Stimulated activated naive B cell treated with anti-CD40 and anti-IgM and Interleukin-4, amounts not matched to agents 10 μg/mL and 1 μg/mL and 100 μg/mL, for 72 hours (primary cell): ENCODE measurements around the gene KCNK1.

Experiments used
- ATAC-seq, 2 donors: fragments of 150-1000 bp; cut with Tn5 transposase; replicated peaks; 2 replicates each; pipeline ENCODE4 v1.10.0; 2021; ENCODE audit warnings: moderate library complexity in 1 of 2
- DNase-seq: peaks from one replicate; pipeline ENCODE4 v3.0.0; 2021
- H3K27ac Mint-ChIP-seq: one replicate; pipeline ENCODE4 v1.8.0; 2022; ENCODE audit warnings: mild to moderate bottlenecking, mixed read lengths
- H3K27me3 Mint-ChIP-seq, 2 donors: one replicate each; pipeline ENCODE4 v1.8.0; 2022; ENCODE audit warnings: mixed read lengths in 2 of 2
- H3K36me3 Mint-ChIP-seq, 2 donors: one replicate each; pipeline ENCODE4 v1.8.0; 2022; ENCODE audit warnings: mixed read lengths in 2 of 2, mild to moderate bottlenecking in 1 of 2
- H3K4me1 Mint-ChIP-seq, 2 donors: one replicate each; pipeline ENCODE4 v1.8.0; 2022; ENCODE audit warnings: mixed read lengths in 2 of 2, mild to moderate bottlenecking in 1 of 2
- H3K4me3 Mint-ChIP-seq, 2 donors: one replicate each; pipeline ENCODE4 v1.8.0; 2022; ENCODE audit warnings: mild to moderate bottlenecking in 2 of 2, mixed read lengths in 2 of 2, moderate library complexity in 1 of 2
- H3K9me3 Mint-ChIP-seq, 2 donors: one replicate each; pipeline ENCODE4 v1.8.0; 2022; ENCODE audit warnings: mixed read lengths in 2 of 2, mild to moderate bottlenecking in 1 of 2

The KCNK1 gene

DNA sequence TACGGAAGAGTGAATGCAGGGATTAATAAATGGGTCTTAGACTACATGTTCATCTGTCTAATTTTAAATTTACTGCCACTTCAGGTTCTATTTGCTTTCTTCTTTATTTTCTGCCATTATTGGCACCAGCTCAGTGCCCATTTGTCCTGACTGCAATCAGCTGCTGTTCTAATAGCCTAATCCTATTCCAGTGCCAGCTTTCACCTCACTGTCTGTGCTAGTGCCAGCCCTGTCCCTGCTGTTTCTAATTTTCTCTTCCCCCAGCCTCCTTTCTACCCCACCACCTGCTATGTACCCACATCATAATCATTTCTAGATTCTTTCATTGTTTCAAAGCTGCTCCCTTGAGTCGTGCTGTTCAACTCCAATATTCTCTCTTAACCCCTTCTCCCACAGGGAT, 86.4 kb downstream of the KCNK1 start:
- DNase-seq (no peak), ATAC-seq (no peak)
- no peaks in the 10 kb centered on the region for H3K36me3 Mint-ChIP-seq
- peaks cover 0 to 7% of the 10 kb centered on the region in 2 donors for H3K27me3 Mint-ChIP-seq
- H3K4me3 Mint-ChIP-seq = no peak overlapping the region
- no peak overlapping the region for H3K27ac Mint-ChIP-seq
- no peaks in the 10 kb centered on the region for H3K4me1 Mint-ChIP-seq
- H3K9me3 Mint-ChIP-seq = peaks cover 0 to 2% of the 10 kb centered on the region in 2 donors

DNA sequence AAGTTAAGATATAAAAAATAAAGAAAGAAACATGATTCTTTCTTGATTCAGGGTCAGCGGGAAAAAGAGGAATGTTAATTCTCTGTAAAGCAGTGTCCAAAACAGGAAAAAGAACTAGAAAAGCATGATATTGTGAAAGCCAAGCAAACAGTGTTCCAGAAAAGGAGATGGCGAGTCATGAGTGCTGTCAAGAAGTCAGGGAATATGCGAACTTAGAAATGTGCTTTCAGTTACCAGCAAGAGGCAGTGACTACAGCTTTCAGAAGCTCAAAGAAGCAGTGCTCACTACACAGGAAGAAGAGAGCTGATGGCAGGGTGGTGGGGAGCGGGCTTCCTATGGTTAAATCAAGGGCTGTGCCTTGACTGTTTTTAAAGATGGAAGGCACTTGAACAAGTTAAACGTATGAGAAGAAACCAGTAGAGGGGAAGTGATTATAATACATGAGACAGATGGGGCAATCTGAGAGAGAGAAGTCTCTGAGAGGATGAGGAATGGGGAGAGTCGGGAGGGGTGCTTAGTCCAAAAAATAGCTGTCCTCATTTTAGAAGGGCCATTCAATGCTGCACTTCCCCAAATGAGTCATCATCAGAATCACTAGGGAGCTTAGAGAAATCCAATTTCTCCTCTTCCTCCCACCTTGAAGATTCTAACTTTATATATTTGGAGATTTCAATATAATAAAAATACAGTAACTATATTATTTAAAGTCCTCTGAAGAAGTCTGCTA, 90.4 kb downstream of the KCNK1 start:
- H3K9me3 Mint-ChIP-seq = peaks cover 4 to 9% of the 10 kb centered on the region in 2 donors
- H3K36me3 Mint-ChIP-seq = no peaks in the 10 kb centered on the region
- ATAC-seq (no peak), DNase-seq (no peak)
- no peak overlapping the region for H3K4me3 Mint-ChIP-seq
- H3K27ac Mint-ChIP-seq = no peak overlapping the region
- peaks cover 0 to 7% of the 10 kb centered on the region in 2 donors for H3K27me3 Mint-ChIP-seq
- no peaks in the 10 kb centered on the region for H3K4me1 Mint-ChIP-seq

DNA sequence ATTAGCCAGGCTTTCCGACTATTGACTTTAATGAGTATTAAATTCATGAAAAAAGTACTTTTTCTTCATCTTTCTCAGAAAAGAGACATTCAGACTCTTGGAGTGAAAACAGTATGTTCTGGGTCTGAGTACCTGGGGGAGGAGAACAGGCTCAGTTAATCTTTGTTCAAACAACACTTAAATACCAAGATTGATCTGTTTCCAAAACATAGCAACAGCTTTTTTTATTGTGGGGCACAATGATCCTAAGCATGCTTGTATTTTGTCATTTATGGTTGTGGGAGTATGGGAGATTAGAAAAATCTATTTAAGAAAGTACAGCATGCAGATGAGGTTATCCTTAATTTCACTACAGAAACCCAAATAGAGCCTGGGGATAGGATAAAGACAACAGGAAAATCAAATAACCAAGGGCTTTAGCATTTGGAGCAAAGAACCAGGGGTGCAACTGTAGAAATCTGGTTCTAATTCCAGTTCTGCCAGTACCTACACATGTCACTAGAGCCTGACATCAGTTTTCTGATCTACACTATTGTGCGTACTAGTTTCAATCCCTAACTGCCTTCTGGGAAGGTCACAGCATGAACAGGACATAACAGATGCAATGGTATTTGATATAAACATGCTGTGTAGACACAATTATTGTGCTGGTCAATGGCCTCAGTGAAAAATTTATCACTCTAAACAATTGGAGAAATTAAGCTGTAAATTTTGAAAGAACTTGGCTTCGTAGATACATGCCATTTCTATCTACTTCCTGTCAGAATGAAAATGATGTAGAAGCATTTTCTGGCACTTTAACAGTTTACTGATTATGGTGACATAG, 91.2 kb downstream of the KCNK1 start:
- H3K27me3 Mint-ChIP-seq = peaks cover 0 to 6% of the 10 kb centered on the region in 2 donors
- no peak overlapping the region for H3K4me3 Mint-ChIP-seq
- peaks cover 4 to 9% of the 10 kb centered on the region in 2 donors for H3K9me3 Mint-ChIP-seq
- no peaks in the 10 kb centered on the region for H3K36me3 Mint-ChIP-seq
- DNase-seq = no peak
- no peak overlapping the region for H3K27ac Mint-ChIP-seq
- ATAC-seq = no peak
- H3K4me1 Mint-ChIP-seq = no peaks in the 10 kb centered on the region

DNA sequence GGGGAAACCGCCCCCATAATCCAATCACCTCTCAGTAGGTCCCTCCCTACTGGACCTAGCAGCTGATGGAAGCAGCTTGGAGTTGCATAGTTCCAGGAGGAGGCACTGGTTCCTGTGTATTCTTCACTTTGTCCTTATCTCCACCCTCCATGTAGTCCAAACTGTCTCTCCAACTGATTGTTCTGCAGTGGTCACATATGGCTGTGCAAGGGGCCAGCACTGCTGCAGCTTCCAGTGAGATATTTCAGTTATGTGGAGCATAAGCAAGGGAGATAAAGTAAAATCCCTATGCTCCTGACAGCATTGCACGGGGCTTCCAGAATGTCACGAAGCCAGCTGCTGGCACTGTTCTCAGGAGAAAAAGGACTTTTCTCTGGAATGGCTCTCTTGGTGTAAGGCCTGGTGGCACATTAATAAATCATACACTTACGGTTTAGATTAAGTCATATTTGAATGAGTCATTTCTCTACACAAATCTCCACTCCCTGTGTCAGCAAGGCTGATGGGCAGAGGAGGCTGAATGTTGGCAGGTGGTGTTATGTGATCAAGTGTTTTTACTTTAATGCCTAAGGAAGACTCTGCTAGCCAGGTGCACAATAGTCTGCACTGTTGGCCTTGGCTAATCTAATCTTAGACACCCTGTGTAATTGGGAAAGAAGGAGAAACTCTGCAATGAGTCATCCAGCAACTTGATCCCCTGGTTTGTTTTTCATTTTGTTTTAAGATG, 93.4 kb downstream of the KCNK1 start:
- DNase-seq = no peak
- Mint-ChIP-seq H3K27ac (no peak overlapping the region), H3K4me3 (no peak overlapping the region)

DNA sequence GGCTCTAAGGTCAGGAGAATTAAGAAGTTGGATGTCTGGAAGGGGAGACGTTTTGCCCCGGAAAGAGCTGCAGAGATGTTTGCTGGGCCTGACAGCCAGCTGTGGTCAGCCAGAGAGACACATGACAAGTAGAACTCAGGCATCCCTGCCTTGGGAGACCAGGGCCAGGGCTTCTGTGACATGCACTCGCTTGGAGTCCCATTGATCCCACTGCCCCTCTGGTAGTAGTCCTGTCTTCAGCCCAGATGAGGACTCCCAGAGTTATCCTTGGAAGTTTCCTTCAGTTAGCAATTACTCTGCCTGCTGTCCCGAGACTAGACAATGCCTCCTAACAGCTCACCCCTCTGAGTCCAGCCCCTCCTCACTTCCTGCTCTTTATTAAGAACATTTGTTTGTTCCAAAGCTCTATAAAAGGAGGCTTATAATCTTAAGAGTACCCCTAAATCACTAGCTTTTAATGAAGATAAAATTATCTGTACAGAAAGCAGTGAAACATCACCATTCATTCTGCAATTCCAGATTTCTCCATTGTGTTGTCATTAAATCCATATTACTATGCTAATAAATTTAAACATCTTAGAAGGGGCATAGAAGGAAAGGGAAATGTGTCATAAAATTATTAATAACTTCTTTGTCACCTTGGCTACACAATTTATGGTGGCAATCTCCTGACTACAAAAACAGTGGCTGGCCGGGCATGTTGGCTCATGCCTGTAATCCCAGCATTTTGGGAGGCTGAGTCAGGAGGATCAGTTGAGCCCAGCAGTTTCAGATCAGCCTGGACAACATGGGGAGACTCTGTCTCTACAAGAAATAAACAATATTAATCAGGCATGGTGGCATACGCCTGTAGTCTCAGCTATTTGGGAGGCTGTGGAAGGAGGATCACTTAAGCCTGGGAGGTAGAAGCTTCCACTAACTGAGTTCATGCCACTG, 94.2 kb downstream of the KCNK1 start:
- no peaks in the 10 kb centered on the region for H3K27me3 Mint-ChIP-seq
- DNase-seq (no peak), ATAC-seq (no peak)
- H3K27ac Mint-ChIP-seq = no peak overlapping the region
- H3K9me3 Mint-ChIP-seq = peaks cover 4 to 15% of the 10 kb centered on the region in 2 donors
- H3K4me3 Mint-ChIP-seq = no peak overlapping the region
- no peaks in the 10 kb centered on the region for H3K36me3 Mint-ChIP-seq
- H3K4me1 Mint-ChIP-seq = no peaks in the 10 kb centered on the region

More for the DNA sequence above, 93.4 kb downstream of the KCNK1 start:
- no peaks in the 10 kb centered on the region for H3K36me3 Mint-ChIP-seq
- ATAC-seq = no peak
- H3K27me3 Mint-ChIP-seq = no peaks in the 10 kb centered on the region
- H3K9me3 Mint-ChIP-seq = peaks cover 4 to 9% of the 10 kb centered on the region in 2 donors
- H3K4me1 Mint-ChIP-seq = no peaks in the 10 kb centered on the region

DNA sequence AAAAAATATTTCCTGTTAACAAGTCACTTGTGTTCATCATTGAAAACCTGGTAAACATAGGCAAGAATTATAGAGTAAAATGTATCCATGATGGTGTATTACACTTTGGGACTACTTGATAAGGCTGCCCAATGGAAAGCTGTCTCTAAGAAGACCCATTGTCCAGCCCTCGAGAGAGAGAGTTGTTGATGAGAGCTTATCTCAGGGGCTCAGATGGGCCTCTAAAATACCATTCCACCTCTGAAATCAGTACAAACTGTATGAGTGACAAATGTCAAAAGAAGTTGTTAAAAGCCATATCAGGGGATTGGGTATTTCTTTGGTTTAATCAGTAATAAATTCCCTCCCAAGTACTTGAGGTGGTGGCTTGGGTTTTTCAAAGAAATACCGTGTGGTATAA, 96.1 kb downstream of the KCNK1 start:
- H3K36me3 Mint-ChIP-seq = no peaks in the 10 kb centered on the region
- no peak overlapping the region for H3K27ac Mint-ChIP-seq
- H3K4me1 Mint-ChIP-seq = no peaks in the 10 kb centered on the region
- no peak overlapping the region for H3K4me3 Mint-ChIP-seq
- H3K27me3 Mint-ChIP-seq = no peaks in the 10 kb centered on the region
- H3K9me3 Mint-ChIP-seq = peaks cover 4 to 18% of the 10 kb centered on the region in 2 donors
- ATAC-seq (no peak), DNase-seq (no peak)

DNA sequence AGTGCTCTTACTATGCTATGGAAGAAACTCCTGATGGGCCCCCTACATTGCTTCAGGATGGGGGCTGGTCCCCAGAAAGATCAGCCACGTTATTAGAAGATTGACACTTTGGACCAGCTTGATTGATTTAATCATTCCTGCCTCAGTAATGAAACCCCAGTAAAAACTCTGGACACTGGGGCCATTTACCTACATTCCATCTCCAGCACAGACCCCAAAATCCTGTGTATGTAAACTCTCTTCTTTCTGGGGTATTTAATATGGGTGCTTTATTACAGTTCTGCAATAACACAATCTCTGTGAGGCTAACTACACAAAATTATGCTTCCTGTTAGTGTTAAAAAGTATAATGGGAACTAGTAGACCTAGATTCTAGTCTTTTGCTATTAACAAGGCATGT, 96.6 kb downstream of the KCNK1 start:
- H3K27ac Mint-ChIP-seq = no peak overlapping the region
- no peaks in the 10 kb centered on the region for H3K27me3 Mint-ChIP-seq
- H3K36me3 Mint-ChIP-seq = no peaks in the 10 kb centered on the region
- no peak overlapping the region for H3K4me3 Mint-ChIP-seq
- DNase-seq = no peak
- peaks cover 4 to 18% of the 10 kb centered on the region in 2 donors for H3K9me3 Mint-ChIP-seq
- ATAC-seq = no peak
- no peaks in the 10 kb centered on the region for H3K4me1 Mint-ChIP-seq

DNA sequence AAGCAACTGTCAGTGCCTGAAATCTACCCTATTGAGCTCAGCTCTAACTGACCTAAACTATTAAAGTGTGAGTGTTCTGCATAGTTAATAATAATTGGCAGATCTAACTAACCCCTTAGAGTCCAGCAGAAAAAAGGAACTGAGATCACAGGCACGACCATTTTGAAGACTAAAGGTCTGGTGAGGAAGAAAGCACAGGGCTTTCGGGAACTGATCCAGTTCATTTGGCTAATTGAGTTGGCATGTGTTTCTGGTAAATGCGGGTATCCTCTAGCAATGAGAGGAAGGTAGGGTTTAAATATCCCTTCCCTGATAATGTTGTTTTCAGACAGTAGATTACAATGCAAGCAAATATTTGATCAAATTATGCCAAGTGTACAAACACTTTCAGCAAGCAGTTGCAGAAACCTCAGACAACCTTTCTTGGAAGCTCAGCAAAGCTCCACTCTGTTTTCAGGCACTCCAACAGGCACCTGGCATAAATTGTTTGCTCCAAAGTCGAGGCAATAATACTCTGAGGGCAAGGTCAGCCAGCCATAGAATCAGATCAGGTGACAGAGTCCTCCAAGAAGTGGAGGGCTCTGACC, 100.8 kb downstream of the KCNK1 start:
- H3K4me1 Mint-ChIP-seq = no peaks in the 10 kb centered on the region
- no peak for DNase-seq
- H3K27me3 Mint-ChIP-seq = no peaks in the 10 kb centered on the region

DNA sequence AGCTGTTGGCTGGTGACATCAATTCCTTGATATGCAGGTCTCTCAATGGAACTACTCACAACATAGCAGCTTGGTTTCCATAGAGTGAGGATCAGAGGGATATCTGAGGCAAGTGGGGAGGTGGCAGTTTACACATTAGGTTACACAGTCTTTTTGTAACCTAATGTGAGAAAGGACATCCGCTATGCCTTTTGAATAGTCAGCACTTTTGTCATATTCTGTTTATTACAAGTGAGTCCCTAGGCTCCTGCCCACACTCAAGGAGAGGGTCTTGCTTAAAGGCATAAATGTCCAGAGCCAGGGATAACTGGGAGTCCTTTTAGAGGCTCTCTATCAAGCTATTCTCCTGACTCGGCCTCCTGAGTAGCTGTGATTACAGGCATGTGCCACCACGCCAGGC, 104.2 kb downstream of the KCNK1 start:
- H3K36me3 Mint-ChIP-seq = no peaks in the 10 kb centered on the region
- no peak overlapping the region for H3K27ac Mint-ChIP-seq
- no peak for DNase-seq
- H3K27me3 Mint-ChIP-seq = no peaks in the 10 kb centered on the region
- no peaks in the 10 kb centered on the region for H3K4me1 Mint-ChIP-seq
- no peak for ATAC-seq
- H3K4me3 Mint-ChIP-seq = no peak overlapping the region
- H3K9me3 Mint-ChIP-seq = peaks cover 0 to 4% of the 10 kb centered on the region in 2 donors

More for the DNA sequence above, 100.8 kb downstream of the KCNK1 start:
- no peak overlapping the region for H3K27ac Mint-ChIP-seq
- no peaks in the 10 kb centered on the region for H3K36me3 Mint-ChIP-seq
- peaks cover 0 to 9% of the 10 kb centered on the region in 2 donors for H3K9me3 Mint-ChIP-seq
- no peak overlapping the region for H3K4me3 Mint-ChIP-seq
- no peak for ATAC-seq

DNA sequence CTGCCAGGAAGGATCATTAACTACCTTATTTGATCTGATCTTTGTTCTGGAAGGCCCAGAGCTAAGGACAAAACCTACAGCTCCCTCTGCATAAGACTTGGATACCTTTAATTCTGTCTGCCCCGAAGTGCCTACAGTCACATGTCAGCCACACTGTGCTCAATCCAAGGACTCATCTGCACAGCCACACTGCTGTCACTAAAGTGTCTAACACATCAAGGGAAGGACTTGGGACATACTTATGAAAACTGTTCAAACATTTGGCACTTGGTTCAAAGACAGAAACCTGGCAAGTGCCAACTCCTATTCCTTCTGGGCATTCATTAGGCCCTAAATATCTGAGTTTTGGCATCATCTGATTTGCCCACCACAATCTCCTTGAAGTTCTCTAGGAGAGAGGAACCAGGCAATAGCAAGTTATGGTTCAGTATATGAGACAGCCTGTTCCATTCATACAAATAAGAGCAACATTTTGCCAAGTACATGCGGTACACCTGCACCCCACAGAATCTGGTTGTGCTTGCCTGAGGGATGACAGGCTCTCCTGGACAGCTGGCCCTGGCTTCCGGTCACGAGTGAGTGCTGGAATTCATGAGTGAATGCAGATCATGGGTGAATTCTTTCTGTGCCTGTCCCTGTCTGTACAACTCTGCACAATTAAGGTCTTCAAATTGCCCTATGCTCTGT, 105.9 kb downstream of the KCNK1 start:
- no peaks in the 10 kb centered on the region for H3K36me3 Mint-ChIP-seq
- no peak overlapping the region for H3K4me3 Mint-ChIP-seq
- ATAC-seq = no peak
- H3K9me3 Mint-ChIP-seq = no peaks in the 10 kb centered on the region
- H3K4me1 Mint-ChIP-seq = no peaks in the 10 kb centered on the region
- H3K27ac Mint-ChIP-seq = no peak overlapping the region
- DNase-seq = no peak
- no peaks in the 10 kb centered on the region for H3K27me3 Mint-ChIP-seq

DNA sequence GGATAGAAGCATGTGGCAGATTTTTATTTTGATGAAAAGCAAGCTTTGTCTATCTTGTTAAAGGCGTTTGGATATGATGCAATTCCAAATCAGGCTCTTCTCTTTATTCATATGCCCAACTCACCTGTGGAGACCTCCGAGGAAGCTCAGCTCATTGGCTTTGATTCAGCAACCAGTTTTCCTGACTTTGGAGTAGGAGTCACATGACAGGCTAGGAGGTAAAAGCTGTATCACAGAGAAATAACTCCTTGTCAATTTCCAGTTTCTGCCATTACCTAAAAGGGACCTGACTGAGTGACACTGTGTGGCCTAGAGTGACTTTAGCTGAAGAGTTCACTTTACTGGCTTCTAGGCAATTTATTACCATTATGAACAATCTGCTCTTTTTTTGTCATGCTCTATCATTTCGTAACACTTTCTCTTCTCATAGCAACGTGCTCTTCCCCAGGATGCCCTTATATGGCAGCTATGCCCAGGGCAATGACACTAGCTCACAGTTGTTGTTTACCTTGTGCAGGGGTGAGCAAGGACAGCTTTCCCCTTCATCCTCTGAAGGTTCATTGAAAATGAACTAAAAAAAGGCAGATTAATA, 107.2 kb downstream of the KCNK1 start:
- no peaks in the 10 kb centered on the region for H3K9me3 Mint-ChIP-seq
- H3K4me3 Mint-ChIP-seq = no peak overlapping the region
- H3K27me3 Mint-ChIP-seq = no peaks in the 10 kb centered on the region
- ATAC-seq (no peak), DNase-seq (no peak)
- no peaks in the 10 kb centered on the region for H3K36me3 Mint-ChIP-seq
- no peak overlapping the region for H3K27ac Mint-ChIP-seq
- no peaks in the 10 kb centered on the region for H3K4me1 Mint-ChIP-seq
